Stimulated activated CD8-positive, alpha-beta memory T cell treated with anti-CD3 and anti-CD28 coated beads, Interleukin-15, amount 100 ng/mL, for 4 hours (primary cell): ENCODE data around the gene PKMYT1.
A peak's percentile ranks its signal among the peaks of the same experiment; 100 is the strongest.

Source experiments
- DNase-seq, 2 donors: peaks; one replicate each; pipeline ENCODE4 v3.0.0-alpha.2; 2020; ENCODE audit warnings: low read depth in 2 of 2

Gene PKMYT1

GRCh38 chr16:2973605-2974318, 6.5 kb downstream of the PKMYT1 start:
- no peak for DNase-seq

DNA sequence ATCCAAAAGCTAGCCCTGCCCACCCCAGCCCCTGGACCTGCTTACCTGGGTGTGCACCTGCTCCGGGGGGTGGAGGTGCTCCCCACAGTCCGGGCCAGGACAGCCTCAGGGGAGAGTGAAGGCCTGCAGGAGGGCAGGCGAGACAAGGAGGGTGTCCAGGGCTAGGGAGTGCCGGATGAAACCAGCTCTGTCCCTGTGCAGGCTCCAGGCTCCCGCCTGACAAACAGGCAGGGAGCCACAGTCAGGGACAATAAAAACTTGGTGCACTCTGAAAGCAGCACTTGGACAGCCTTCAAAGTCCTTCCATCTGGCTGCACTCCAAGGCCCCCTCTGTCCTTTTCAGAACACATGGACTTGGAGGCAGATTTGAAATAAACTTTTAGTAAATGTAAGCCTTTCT, 7.2 kb downstream of the PKMYT1 start:
- DNase-seq, result no peak

DNA sequence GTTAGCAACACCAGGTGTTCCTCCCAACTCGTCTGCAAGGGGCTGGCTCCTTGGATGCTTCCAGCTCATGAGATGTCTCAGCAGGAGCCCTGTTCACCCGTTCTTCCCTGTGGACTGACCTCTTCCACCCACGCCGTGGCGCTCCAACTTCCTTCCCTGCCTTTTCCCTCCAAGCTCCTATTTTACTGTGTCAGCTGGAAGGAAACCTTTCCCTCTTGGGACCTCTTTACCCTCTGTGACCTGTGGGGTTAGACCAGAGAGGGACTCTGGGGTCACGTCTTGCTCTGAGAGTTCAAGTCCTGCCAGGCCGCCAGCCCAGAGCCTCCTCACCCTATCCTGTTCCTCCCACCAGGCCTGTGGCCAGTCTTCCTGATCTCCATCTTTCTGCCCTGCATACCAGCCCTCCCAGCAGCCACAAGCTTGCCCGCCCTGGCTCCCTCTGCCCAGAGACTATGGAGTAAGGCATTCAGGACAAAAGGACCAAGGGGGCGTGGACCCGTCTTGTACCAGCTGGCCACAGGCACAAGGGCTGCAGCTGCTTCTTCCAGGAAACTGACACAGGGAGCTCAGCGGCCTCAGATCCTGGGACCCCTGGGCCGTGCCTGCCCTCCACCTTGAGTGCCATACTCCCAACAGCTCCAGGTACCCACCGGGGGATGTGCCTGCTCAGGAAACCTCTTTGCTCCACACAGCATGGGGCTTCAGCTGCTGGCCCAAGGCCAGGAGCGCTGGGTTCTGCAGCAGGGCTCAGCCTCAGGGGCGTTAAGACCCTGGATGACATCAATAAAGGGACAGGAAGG, 8.1 kb downstream of the PKMYT1 start:
- DNase-seq, result no peak

DNA sequence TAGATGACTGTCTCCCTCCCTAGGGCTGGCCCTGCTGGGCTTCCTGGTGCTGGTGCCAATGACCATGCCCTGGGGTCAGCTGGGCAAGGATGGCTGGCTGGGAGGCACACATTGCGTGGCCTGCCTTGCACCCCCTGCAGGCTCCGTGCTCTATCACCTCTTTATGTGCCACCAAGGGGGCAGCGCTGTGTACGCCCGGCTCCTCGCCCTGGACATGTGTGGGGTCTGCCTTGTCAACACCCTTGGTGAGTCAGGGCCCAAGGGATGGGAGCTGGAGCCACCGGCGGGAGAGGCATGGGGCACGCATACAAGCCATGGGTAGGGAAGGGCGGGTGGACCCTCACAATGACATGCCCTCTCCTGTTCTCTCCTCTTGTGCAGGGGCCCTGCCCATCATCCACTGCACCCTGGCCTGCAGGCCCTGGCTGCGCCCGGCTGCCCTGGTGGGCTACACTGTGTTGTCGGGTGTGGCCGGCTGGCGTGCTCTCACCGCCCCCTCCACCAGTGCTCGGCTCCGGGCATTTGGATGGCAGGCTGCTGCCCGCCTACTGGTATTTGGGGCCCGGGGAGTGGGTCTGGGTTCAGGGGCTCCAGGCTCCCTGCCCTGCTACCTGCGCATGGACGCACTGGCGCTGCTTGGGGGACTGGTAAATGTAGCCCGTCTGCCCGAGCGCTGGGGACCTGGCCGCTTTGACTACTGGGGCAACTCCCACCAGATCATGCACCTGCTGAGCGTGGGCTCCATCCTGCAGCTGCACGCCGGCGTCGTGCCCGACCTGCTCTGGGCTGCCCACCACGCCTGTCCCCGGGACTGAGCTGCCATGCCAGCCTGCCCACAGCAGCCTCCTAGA, 8.9 kb downstream of the PKMYT1 start:
- DNase-seq, result no peak

GRCh38 chr16:2970563-2970962, 9.7 kb downstream of the PKMYT1 start:
- no peak for DNase-seq

DNA sequence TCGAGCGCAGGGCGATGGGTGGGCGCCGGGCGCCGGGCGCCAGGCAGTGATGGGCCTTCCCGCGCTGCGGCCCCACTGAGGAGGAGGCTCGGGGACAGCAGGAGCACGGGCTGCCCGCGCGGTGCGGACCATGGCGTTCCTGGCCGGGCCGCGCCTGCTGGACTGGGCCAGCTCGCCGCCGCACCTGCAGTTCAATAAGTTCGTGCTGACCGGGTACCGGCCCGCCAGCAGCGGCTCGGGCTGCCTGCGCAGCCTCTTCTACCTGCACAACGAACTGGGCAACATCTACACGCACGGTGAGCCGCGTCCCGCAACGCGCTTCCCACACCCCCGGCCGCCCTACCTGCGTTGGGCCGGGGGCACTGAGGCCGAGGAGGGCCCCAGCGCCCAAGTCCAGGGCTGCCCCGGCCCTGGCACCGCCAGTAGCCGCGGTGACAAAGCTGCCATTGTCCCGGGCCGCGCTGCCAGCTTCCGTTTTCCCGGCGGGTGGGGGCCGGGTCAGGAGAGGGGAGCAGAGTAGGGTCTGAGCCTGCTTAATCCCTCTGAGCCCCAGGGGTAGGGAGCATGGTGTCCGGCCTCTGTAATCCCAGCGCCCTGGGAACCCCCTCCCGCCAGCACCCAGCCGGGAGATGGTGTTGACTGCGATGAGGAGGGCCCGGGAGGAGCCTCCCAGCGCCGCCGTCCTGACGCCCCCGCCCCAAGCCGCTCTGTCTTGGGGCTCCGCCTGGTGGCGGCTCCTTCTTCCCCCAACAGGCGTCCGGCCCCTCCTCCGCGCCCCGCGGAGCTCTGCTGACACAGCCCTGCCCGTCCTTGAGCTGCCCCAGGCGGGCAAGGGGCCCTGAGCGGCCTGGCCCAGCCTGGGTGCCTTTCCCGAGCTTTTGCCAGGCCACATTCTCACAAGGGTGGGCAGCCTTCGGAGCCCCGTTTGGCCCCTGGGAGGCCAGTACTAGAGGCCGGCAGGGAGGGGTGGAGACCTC, 10.4 kb downstream of the PKMYT1 start:
- peak in 1 of 2 donors; percentile 43 for DNase-seq

DNA sequence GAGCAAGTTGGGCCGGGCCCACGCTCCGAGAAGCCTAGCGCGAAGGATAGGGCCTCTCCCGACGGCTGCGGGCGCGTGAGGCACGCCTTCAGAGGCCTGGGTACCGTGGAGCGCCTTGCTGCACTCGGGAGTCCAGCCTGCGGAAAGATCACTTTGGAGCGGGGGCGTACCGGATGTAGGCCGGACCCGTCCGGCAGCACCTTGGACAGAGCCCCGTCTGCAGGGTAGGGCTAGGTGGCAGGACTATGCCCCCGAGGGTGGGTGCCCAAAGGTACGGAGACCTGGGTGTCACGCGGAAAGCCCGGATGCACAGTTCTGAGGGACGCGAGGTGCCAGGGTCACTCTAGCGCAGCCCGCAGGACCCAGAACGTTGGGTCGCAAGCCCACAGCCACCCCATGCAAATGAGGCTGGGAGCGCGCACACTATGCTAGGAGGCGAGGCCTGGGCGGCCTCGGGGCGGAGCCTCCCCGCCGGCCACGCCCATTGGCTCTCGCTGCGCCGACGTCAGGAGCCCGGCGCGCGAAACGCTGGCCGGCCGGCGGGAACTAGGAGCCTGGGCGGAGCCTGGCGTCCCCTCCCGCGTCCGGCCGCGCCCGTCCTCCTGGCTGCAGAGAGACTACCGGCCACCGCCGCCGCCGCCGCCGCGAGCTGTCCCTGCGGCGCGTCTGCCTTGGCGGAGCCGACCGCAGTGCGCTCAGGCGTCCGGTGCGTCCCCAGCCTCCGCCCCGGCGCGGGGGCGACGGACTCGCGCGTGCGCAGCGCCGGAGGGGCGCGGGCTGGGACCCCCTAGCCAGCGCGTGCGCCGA, 11.3 kb downstream of the PKMYT1 start, which contains the start of gene PAQR4:
Gene PAQR4, plus strand, starts transcription at position 611 of the 807 bp plus-strand sequence. CDS start 327 bp downstream, outside the sequence.
- peak; percentile 36 to 59 for DNase-seq

DNA sequence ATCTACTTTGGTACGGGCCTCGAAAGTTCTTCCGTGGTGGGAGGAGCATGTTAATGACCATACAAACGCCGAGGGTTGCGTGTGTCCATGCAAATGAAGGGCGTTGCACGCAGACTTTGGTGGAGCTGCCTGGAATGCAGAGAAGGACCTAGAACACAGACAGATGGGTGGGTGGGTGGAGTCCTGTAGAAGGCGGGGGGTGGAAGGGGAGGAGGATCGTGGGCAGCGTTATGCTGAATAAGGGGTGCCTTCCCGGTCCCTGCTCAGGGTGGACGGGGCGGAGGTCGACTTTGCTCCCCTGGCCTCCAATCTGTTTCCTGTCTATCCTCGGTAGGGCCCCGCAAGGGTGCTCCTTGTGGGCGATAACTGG, 11.9 kb downstream of the PKMYT1 start:
- no peak for DNase-seq

GRCh38 chr16:2967721-2968161, 12.5 kb downstream of the PKMYT1 start:
- no peak for DNase-seq

GRCh38 chr16:2967211-2967631, 13.0 kb downstream of the PKMYT1 start:
- no peak for DNase-seq

DNA sequence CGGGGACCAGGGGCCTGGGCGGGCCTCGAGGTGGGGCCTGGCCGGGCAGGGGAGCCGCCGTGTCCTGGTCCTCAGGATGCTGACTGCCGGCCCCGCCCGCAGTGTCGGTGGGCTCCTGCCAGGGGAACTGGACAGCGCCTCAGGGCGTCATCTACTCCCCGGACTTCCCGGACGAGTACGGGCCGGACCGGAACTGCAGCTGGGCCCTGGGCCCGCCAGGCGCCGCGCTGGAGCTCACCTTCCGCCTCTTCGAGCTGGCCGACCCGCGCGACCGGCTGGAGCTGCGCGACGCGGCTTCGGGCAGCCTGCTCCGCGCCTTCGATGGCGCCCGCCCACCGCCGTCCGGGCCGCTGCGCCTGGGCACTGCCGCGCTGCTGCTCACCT, 13.4 kb downstream of the PKMYT1 start:
- no peak for DNase-seq

DNA sequence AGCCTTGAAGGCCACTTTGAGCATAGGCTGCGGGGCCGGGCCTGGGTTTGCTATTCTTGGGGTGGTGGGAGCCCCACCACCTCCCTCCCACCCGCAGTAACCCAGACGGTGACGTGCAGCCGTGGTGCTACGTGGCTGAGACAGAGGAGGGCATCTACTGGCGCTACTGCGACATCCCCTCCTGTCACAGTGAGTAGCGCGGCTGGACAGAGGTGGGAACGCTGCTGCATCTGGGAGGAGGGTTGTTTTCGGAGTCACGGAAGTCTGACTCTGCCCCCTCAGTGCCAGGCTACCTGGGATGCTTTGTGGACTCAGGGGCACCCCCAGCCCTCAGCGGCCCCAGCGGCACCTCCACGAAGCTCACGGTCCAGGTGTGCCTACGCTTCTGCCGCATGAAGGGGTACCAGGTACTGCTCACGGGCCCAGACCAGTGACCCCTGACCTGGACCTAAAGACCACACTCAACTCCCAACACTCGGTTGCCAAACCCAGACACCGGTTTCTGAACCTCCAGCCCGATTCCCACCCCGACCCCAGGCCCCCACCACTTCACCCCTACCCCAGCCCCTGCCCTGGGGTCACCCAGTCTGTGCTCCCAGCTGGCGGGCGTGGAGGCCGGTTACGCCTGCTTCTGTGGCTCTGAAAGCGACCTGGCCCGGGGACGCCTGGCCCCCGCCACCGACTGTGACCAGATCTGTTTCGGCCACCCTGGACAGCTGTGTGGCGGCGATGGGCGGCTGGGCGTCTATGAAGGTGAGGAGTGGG, 14.0 kb downstream of the PKMYT1 start:
- DNase-seq, result no peak

- no peak for DNase-seq
Observed at GRCh38 chr16:2964475-2965336, 15.5 kb downstream of the PKMYT1 start.

DNA sequence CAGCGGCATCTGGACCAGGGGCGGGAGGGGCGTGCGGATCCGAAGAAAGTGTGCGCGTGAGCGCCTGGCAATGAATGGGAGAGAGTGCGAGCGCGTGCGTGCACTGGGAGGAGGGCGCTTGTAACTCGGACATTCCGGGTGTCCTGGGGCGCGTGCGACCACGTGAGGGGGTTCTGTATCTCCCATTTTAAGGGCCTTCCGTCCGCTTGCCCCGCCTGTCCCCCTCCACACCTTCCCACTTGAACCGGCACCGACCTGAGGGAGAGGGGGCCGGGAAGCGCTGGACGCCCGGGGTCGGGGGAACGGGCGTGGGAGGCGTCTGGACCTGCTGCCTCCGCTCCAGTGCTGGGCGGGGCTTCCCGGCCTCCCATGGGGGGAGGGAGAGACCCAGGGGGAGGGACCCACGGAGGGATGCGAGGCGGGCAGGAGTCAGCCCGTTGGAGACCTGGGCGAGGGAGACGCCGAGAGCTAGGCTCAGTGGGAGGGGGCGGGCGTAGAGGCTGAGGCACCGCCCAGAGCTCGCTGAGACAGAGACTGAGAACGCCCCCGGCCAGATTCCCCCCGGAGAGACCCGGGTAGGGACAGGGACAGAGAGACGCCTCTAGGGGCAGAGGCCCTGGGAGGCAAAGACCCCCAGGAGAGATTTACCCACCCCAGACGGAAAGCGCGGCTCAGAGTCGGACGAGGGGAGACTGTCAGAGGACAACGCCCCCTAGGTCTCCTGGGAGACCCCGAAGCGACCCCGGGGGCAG, 16.3 kb downstream of the PKMYT1 start, which contains the start of gene KREMEN2:
Gene KREMEN2, plus strand, starts transcription at position 553 of the 752 bp plus-strand sequence. CDS start 246 bp downstream, outside the sequence.
- DNase-seq, result no peak

DNA sequence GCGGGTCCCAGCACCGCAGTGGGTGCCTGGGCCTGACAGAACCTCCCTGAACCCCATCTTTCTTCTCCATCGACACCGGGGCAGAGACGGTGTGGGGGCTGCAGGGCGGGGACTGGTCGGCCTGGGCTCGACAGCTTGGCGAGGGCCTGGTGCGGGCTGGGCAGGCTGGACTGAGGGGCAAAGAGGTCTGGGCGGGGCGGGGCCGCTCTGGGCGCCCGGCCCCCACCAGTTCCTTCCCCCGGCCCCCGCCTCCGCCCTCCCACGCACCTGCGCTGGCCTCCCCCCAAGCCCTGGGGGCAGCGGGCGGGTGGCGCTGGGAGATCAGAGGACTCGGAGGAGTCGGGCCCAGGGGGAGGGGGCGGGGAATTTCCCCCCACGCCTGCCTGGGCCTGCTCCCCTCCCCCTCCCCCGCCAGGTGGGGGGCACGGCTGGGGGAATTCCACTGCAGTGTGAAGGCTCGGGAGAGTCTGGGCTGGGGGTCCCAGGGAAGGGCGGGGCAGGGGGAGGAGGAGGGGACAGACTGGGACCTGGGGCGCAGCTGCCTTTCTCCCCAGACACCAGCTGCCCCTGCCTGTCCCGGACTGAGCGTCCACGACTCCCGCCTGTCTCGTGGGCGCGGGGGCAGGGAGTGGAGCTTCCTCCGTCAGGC, 17.0 kb downstream of the PKMYT1 start:
- DNase-seq, result peak in 1 of 2 donors; percentile 43

DNA sequence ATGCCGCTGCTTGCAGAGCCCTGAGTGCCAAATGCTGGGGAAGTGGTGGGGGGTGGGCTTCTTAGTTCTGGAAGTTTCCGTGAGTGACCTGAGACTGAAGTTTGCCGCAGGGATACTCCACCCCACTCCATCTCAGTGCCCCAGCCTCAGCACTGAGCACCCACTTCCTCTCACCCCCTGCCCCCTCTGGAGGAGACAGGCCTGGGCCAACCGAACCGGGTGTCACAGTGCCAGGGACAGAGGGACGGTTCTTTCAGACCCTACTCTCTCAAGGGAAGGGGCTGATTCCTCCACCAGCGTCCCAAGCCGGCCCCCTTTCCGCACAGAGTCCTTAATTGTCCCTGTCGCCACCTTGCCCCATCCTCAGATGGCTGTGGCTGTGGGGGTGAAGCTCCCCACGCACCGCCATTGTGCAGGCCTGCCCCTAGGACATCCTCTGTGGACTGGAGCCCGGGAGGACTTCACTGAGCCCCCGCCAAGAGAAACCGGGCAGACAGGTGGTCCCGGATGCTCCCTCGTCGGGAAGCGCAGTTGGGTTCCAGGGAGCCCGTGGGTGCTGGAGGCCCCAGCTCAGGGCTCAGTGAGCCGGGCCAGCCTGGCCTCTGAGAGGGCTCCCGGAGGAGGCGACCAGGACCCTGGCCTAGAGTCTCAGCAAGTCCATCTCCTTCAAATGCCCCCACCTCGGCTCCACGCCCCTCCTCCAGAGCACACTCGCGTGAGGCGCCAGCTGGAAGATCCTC, 17.7 kb downstream of the PKMYT1 start:
- DNase-seq, result no peak
